ENCODE data around the gene GABRA4. TPM values are rescaled to one million over a fixed set of nuclear protein-coding genes. Genes with fewer than 3 reads are reported as not detected.

The GABRA4 gene
- total RNA-seq, 1 donor from 2014 or later, result not detected

DNA sequence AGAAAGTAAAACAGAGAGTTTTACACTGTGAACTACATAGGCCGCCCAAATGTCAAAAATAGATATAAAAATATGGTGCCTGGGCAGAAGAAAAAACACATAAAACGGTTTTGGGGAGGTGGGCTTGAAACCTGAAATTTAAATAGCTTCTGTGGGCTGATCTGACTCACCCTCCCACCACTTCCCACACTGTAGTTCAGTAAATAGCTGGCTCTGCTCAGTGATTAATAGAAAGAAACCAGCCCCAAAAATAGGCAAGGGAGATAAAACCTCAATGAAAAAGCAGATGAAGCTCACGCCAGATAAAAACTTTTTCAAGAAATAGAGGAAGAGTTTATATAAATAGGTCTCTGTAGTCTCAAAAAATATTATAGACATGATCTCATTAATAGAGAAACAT is 71.2 kb downstream of the GABRA4 start:
- intact Hi-C loops (cut with DNase I), result no loop called here
- Histone ChIP-seq H3K27me3 (ENCODE audit: low read depth) (no peaks in the 10 kb centered on the region), H3K4me3 (no peak overlapping the region), H3K27ac (no peak overlapping the region), H3K4me1 (no peaks in the 10 kb centered on the region), H3K9me3 (no peaks in the 10 kb centered on the region), H3K36me3 (no peaks in the 10 kb centered on the region)
- ATAC-seq, result no peak
- no peak for TF ChIP-seq CTCF (IDR thresholded peaks at IDR 0.05)
- no peak for DNase-seq

DNA sequence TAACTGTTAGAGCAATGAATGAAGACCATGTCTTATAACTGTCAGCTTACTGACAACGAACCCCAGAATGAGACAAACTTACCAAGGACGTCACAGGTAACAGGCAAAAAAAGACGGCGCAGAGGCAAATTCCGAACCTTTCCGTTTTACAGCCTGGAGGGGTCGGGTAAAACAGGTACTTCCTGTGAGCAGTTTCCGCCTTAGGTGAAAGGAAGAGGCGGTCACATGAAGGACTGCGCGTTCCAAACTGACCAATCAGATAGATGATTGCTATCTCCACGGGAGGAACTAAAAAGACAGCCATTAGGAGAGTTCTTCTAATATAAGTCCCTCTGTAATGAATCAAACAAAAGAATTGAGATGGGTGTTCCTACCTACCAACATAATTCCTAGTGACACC is 84.3 kb downstream of the GABRA4 start, which contains the start of gene COX7B2:
Gene COX7B2, minus strand, starts transcription at position 168 of the 400 bp plus-strand sequence. CDS start 174,053 bp downstream, outside the sequence.
- no peak for ATAC-seq
- TF ChIP-seq CTCF (IDR thresholded peaks at IDR 0.05), result no peak
- H3K9me3 ChIP-seq, result no peaks in the 10 kb centered on the region
- no peaks in the 10 kb centered on the region for H3K4me1 ChIP-seq
- no peaks in the 10 kb centered on the region for H3K36me3 ChIP-seq
- no peaks in the 10 kb centered on the region for H3K27me3 ChIP-seq (ENCODE audit: low read depth)
- H3K4me3 ChIP-seq, result no peak within 1 kb of the TSS
- intact Hi-C loops (cut with DNase I), result no loop called here
- H3K27ac ChIP-seq, result no peak within 1 kb of the TSS
- DNase-seq, result no peak

- no peak for TF ChIP-seq CTCF (IDR thresholded peaks at IDR 0.05)
- Histone ChIP-seq H3K4me1 (no peaks in the 10 kb centered on the region), H3K36me3 (no peaks in the 10 kb centered on the region), H3K4me3 (no peak overlapping the region), H3K9me3 (no peaks in the 10 kb centered on the region), H3K27me3 (ENCODE audit: low read depth) (no peaks in the 10 kb centered on the region), H3K27ac (no peak overlapping the region)
- ATAC-seq, result no peak
- intact Hi-C loops (cut with DNase I), result no loop called here
- DNase-seq, result no peak
These were observed 85.2 kb downstream of the GABRA4 start for GRCh38 chr4:46908148-46908547.

GRCh38 chr4:46900082-46900481 is 93.3 kb downstream of the GABRA4 start:
- Histone ChIP-seq H3K27me3 (ENCODE audit: low read depth) (no peaks in the 10 kb centered on the region), H3K36me3 (no peaks in the 10 kb centered on the region), H3K4me3 (no peak overlapping the region), H3K9me3 (no peaks in the 10 kb centered on the region), H3K4me1 (no peaks in the 10 kb centered on the region), H3K27ac (no peak overlapping the region)
- ATAC-seq, result no peak
- no peak for TF ChIP-seq CTCF (IDR thresholded peaks at IDR 0.05)
- no peak for DNase-seq
- intact Hi-C loops (cut with DNase I), result no loop called here

GRCh38 chr4:46894826-46895225 is 98.6 kb downstream of the GABRA4 start:
- no peak for ATAC-seq
- no peak overlapping the region for H3K27ac ChIP-seq
- no peaks in the 10 kb centered on the region for H3K36me3 ChIP-seq
- H3K27me3 ChIP-seq (ENCODE audit: low read depth), result no peaks in the 10 kb centered on the region
- no peak for TF ChIP-seq CTCF (IDR thresholded peaks at IDR 0.05)
- intact Hi-C loops (cut with DNase I), result no loop called here
- DNase-seq, result no peak
- no peak overlapping the region for H3K4me3 ChIP-seq
- H3K4me1 ChIP-seq, result no peaks in the 10 kb centered on the region
- H3K9me3 ChIP-seq, result no peaks in the 10 kb centered on the region

GRCh38 chr4:46890056-46890455 is 103.3 kb downstream of the GABRA4 start:
- H3K9me3 ChIP-seq, result no peaks in the 10 kb centered on the region
- no peak overlapping the region for H3K4me3 ChIP-seq
- H3K4me1 ChIP-seq, result no peaks in the 10 kb centered on the region
- TF ChIP-seq CTCF (IDR thresholded peaks at IDR 0.05), result no peak
- H3K36me3 ChIP-seq, result no peaks in the 10 kb centered on the region
- intact Hi-C loops (cut with DNase I), result no loop called here
- DNase-seq, result no peak
- H3K27me3 ChIP-seq (ENCODE audit: low read depth), result no peaks in the 10 kb centered on the region
- ATAC-seq, result no peak
- H3K27ac ChIP-seq, result no peak overlapping the region
